Ectodermal cell (in vitro differentiated cells): ENCODE data around the gene ZNF593.

ENCODE experiments used
- H3K27ac ChIP-seq: 2 replicates; pipeline ENCODE4 v1.7.0; 2013; ENCODE audit warnings: mild to moderate bottlenecking, low read depth, low read length; ENCODE audit not compliant: insufficient read depth, poor library complexity, severe bottlenecking
- H3K27me3 ChIP-seq: 2 replicates; pipeline ENCODE4 v1.7.0; 2013; ENCODE audit warnings: mild to moderate bottlenecking, low read length; ENCODE audit not compliant: insufficient read depth, control insufficient read depth, poor library complexity, severe bottlenecking
- H3K36me3 ChIP-seq: one replicate; pipeline ENCODE4 v1.7.0; 2013; ENCODE audit warnings: low read length; ENCODE audit not compliant: control insufficient read depth, insufficient read depth
- H3K4me1 ChIP-seq: one replicate; pipeline ENCODE4 v1.7.0; 2013; ENCODE audit warnings: low read length; ENCODE audit not compliant: control insufficient read depth, insufficient read depth
- H3K4me3 ChIP-seq: 2 replicates; pipeline ENCODE4 v1.7.0; 2013; ENCODE audit warnings: low read depth, low read length, control low read depth; ENCODE audit not compliant: insufficient read depth
- H3K9me3 ChIP-seq: 2 replicates; pipeline ENCODE4 v1.7.0; 2013; ENCODE audit warnings: mild to moderate bottlenecking, low read length, moderate library complexity; ENCODE audit not compliant: control insufficient read depth
- WGBS, 2 experiments: methylation state at CpG; one replicate each; pipeline ENCODE4 v1.1.7; 2013; ENCODE audit warnings: missing lambda C conversion rate in 2 of 2; 5-methylcytosine and 5-hydroxymethylcytosine counted together

Gene ZNF593

DNA sequence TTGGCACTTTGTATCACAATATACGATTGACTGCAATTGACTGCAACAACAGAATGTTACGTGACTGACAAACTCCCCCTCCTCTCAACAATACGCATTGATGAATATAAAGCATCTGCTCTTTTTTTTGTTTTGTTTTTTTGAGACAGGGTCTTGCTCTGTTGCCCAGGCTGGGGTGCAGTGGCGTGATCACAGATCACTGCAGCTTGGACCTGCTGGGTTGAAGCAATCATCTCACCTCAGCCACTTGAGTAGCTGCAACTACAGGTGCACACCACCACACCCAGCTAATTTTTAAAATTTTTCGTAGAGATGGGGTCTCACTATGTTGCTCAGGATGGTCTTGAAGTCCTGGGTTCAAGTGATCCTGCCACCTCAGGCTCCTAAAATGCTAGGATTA, 43.0 kb downstream of the ZNF593 start:
- no peaks in the 10 kb centered on the region for H3K9me3 ChIP-seq
- no peaks in the 10 kb centered on the region for H3K27me3 ChIP-seq
- no peaks in the 10 kb centered on the region for H3K4me1 ChIP-seq
- H3K27ac ChIP-seq: no peak overlapping the region
- H3K4me3 ChIP-seq: no peak overlapping the region
- H3K36me3 ChIP-seq: no peaks in the 10 kb centered on the region
- WGBS, 2 experiments: 87 to 94% methylated on average over 5 of the region's 5 CpGs

GRCh38 chr1:26213335-26213905, 43.7 kb downstream of the ZNF593 start:
- H3K9me3 ChIP-seq: no peaks in the 10 kb centered on the region
- H3K36me3 ChIP-seq: no peaks in the 10 kb centered on the region
- 84 to 91% methylated on average over 6 of the region's 6 CpGs for WGBS, 2 experiments
- H3K4me3 ChIP-seq: no peak overlapping the region
- no peaks in the 10 kb centered on the region for H3K27me3 ChIP-seq
- no peaks in the 10 kb centered on the region for H3K4me1 ChIP-seq
- H3K27ac ChIP-seq: no peak overlapping the region

- no peaks in the 10 kb centered on the region for H3K27me3 ChIP-seq
- no peaks in the 10 kb centered on the region for H3K4me1 ChIP-seq
- no peak overlapping the region for H3K27ac ChIP-seq
- 51 to 65% methylated on average over 3 of the region's 3 CpGs for WGBS, 2 experiments
- H3K9me3 ChIP-seq: no peaks in the 10 kb centered on the region
- H3K36me3 ChIP-seq: no peaks in the 10 kb centered on the region
- H3K4me3 ChIP-seq: no peak overlapping the region
Measured at GRCh38 chr1:26215246-26215645, 45.5 kb downstream of the ZNF593 start.

DNA sequence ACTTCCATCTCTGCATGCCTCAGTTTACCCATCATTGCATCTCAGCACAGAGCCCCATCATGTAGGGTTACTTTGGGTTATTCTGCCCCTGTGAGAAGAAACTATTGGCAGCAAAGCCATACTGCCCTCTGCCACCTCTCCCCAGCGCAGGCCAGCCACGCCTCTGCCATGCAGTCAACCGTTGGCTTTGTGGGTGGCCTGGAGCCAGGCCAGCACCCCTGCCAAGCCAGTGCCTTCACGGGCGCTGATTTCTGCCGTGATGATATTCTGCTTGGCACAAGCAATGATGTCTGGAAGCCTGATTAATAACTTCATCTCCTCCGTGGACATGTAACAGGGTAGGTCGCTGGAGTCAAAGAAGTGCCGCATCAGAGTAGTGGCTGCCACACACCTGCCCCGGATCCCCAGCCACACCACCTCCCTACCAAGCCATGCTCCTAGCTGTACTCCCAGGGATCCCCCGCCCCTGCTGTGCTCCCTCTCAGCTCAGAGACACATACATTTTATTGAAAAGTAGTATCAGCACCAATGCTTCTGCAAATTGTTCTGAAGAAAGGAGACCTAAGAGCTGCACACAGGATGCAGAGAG, 49.3 kb downstream of the ZNF593 start:
- no peak overlapping the region for H3K4me3 ChIP-seq
- WGBS, 2 experiments: 89 to 92% methylated on average over 11 of the region's 11 CpGs
- no peak overlapping the region for H3K27ac ChIP-seq
- H3K4me1 ChIP-seq: no peaks in the 10 kb centered on the region
- H3K9me3 ChIP-seq: no peaks in the 10 kb centered on the region
- H3K36me3 ChIP-seq: no peaks in the 10 kb centered on the region
- peaks cover 14% of the 10 kb centered on the region for H3K27me3 ChIP-seq
